ENCODE results near the gene SHROOM1. TPM values are rescaled to one million over a fixed set of nuclear protein-coding genes. Genes with fewer than 3 reads are reported as not detected.
"Not testable (repeated sequence)": the region's sequence is repeated elsewhere in the genome, so short reads cannot be mapped to it uniquely, and the experiment has no call there.

Gene SHROOM1
- total RNA-seq, 4 donors from 2014 or later: 4.5 to 21.2 (median 13.1) TPM

DNA sequence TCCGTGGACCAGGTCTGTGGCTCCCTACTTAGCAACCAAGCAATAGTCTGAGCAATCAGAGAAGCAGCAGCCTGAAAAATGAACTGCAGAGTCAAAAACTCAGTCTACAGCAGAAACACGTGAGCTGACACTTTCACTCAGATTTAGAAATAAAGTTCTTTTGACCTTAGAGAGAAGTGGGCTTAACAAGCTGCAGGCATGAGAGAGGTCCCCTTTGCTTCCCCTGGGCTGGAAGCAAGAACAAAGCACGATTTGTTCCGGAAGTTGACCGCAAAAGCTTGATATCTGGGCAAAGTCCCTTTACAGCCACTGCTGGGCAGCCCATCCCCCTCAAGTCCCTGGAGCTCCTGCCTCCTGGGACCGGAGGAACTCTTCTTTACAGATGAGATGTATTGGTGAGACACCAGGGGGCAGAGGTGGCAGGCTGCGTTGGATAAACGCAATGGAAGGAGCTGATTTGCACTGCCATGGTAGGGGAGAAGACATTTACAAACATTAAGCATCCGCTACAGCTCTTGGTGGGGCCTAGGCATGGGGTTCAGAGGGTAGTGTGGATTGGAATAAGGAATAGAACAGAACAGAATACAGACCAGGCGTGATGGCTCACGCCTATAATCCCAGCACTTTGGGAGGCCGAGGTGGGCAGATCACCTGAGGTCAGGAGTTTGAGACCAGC, 23.1 kb downstream of the SHROOM1 start:
- 75% methylated on average over 12 of the region's 12 CpGs for WGBS
- no peak overlapping the region for H3K4me3 ChIP-seq
- no peaks in the 10 kb centered on the region for H3K36me3 ChIP-seq
- no peaks in the 10 kb centered on the region for H3K9me3 ChIP-seq
- no peak overlapping the region for H3K27ac ChIP-seq (replicated peaks in 1 of 4)
- no peak for TF ChIP-seq EP300 (IDR thresholded peaks at IDR 0.05)
- TF ChIP-seq POLR2A (IDR thresholded peaks at IDR 0.05; ENCODE audit: low read depth): no peak
- no peak for TF ChIP-seq POLR2AphosphoS5 (IDR thresholded peaks at IDR 0.05)
- TF ChIP-seq, protein P1, sequence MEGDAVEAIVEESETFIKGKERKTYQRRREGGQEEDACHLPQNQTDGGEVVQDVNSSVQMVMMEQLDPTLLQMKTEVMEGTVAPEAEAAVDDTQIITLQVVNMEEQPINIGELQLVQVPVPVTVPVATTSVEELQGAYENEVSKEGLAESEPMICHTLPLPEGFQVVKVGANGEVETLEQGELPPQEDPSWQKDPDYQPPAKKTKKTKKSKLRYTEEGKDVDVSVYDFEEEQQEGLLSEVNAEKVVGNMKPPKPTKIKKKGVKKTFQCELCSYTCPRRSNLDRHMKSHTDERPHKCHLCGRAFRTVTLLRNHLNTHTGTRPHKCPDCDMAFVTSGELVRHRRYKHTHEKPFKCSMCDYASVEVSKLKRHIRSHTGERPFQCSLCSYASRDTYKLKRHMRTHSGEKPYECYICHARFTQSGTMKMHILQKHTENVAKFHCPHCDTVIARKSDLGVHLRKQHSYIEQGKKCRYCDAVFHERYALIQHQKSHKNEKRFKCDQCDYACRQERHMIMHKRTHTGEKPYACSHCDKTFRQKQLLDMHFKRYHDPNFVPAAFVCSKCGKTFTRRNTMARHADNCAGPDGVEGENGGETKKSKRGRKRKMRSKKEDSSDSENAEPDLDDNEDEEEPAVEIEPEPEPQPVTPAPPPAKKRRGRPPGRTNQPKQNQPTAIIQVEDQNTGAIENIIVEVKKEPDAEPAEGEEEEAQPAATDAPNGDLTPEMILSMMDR (IDR thresholded peaks at IDR 0.05): no peak
- H3K4me1 ChIP-seq: peaks cover 0 to 3% (median 1%) of the 10 kb centered on the region in 4 donors
- intact Hi-C loops (cut with DNase I): no loop called here
- no peak for DNase-seq (ENCODE audit: extremely low spot score)
- H3K27me3 ChIP-seq: peaks cover 0 to 48% (median 11%) of the 10 kb centered on the region in 4 donors

DNA sequence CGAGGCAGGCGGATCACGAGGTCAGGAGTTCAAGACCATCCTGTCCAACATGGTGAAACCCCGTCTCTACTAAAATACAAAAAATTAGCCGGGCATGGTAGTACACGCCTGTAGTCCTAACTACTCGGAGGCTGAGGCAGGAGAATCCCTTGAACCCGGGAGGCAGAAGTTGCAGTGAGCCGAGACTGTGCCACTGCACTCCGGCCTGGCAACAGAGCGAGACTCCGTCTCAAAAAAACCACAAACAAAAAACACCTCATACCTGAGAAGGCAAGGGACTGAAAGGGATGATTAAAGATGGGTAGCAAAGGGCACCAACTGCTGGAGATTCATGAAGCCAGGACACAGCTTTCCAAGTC, 23.7 kb downstream of the SHROOM1 start:
- H3K4me3 ChIP-seq; H3K36me3 ChIP-seq; H3K4me1 ChIP-seq; DNase-seq (ENCODE audit: extremely low spot score); H3K9me3 ChIP-seq; H3K27ac ChIP-seq (replicated peaks in 1 of 4); intact Hi-C loops (cut with DNase I): not testable (repeated sequence)
- H3K27me3 ChIP-seq: peaks cover 0 to 47% (median 6%) of the 10 kb centered on the region in 4 donors
- 94% methylated on average over 12 of the region's 12 CpGs for WGBS

DNA sequence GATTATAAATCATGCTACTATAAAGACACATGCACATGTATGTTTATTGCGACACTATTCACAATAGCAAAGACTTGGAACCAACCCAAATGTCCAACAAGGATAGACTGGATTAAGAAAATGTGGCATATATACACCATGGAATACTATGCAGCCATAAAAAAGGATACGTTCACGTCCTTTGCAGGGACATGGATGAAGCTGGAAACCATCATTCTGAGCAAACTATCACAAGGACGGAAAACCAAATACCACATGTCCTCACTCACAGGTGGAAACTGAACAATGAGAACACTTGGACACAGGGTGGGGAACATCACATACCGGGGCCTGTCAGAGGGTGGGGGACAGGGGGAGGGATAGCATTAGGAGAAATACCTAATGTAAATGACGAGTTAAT, 24.6 kb downstream of the SHROOM1 start:
- WGBS: 96% methylated on average over 6 of the region's 6 CpGs
- H3K27ac ChIP-seq (replicated peaks in 1 of 4); intact Hi-C loops (cut with DNase I); H3K4me1 ChIP-seq; DNase-seq (ENCODE audit: extremely low spot score); H3K9me3 ChIP-seq; H3K36me3 ChIP-seq; H3K4me3 ChIP-seq: not testable (repeated sequence)
- peaks cover 0 to 39% (median 2%) of the 10 kb centered on the region in 4 donors for H3K27me3 ChIP-seq

DNA sequence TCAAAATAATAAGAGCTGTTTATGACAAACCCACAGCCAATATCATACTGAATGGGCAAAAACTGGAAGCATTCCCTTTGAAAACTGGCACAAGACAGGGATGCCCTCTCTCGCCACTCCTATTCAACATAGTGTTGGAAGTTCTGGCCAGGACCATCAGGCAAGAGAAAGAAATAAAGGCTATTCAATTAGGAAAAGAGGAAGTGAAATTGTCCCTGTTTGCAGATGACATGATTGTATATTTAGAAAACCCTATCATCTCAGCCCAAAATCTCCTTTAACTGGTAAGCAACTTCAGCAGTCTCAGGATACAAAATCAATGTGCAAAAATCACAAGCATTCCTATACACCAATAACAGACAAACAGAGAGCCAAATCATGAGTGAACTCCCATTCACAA, 26.2 kb downstream of the SHROOM1 start:
- H3K27me3 ChIP-seq: peaks cover 0 to 25% (median 1%) of the 10 kb centered on the region in 4 donors
- WGBS: 100% methylated on average over 1 of the region's 1 CpG
- H3K4me1 ChIP-seq; H3K27ac ChIP-seq (replicated peaks in 1 of 4); DNase-seq (ENCODE audit: extremely low spot score); H3K4me3 ChIP-seq; intact Hi-C loops (cut with DNase I); H3K9me3 ChIP-seq; H3K36me3 ChIP-seq: not testable (repeated sequence)

DNA sequence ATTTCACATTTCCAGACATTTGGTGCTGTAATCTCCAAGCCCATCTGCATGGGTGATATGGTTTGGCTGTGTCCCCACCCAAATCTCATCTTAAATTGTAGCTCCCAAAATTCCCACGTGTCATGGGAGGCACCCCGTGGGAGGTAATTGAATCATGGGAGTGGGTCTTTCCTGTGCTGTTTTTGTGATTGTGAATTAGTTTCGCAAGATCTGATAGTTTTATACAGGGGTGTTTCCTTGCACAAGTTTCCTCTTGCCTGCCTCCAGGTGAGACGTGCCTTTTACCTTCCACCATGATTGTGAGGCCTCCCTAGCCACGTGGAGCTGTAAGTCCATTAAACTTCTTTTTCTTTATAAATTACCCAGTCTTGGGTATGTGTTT, 27.8 kb downstream of the SHROOM1 start:
- H3K4me1 ChIP-seq; intact Hi-C loops (cut with DNase I): not testable (repeated sequence)
- 87% methylated on average over 5 of the region's 5 CpGs for WGBS

DNA sequence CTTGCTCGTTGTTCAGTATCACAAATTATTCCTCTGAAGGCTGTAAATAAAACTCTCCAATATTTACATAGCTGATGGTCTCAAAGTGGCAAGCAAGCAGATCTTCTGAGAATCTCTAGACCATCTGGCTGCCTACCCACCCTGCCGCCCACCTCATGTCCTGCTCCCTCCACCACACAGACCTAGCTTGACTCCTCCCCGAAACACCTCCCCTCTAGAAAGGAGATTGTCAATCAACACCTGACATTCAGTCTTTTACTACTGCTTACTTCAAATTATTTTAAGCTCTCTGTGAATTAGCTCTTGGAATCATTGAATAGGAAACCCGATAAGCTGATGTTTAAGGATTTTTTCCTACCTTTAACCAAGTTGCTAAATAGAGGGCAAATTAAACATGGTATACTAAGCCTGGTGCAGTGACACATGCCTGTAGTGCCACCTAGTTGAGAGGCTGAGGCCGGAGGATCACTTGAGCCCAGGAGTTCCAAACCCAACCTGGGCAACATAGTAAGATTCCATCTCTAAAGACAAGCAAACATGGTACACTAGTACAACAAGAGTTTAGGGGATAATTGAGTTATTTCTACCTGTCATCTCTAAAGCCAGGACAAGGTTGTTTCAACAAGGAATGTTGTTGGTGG, 28.3 kb downstream of the SHROOM1 start:
- DNase-seq (ENCODE audit: extremely low spot score): no peak
- H3K27ac ChIP-seq (replicated peaks in 1 of 4): no peak overlapping the region
- no peaks in the 10 kb centered on the region for H3K9me3 ChIP-seq
- no peaks in the 10 kb centered on the region for H3K36me3 ChIP-seq
- H3K4me3 ChIP-seq: no peak overlapping the region
- WGBS: 84% methylated on average over 5 of the region's 5 CpGs
- TF ChIP-seq EP300 (IDR thresholded peaks at IDR 0.05): no peak
- intact Hi-C loops (cut with DNase I): no loop called here
- peaks cover 0 to 22% (median 0%) of the 10 kb centered on the region in 4 donors for H3K27me3 ChIP-seq
- no peaks in the 10 kb centered on the region for H3K4me1 ChIP-seq

More for the DNA sequence above, 27.8 kb downstream of the SHROOM1 start:
- H3K27me3 ChIP-seq: peaks cover 0 to 25% (median 0%) of the 10 kb centered on the region in 4 donors
- not testable (repeated sequence) for H3K9me3 ChIP-seq; H3K4me3 ChIP-seq; H3K27ac ChIP-seq (replicated peaks in 1 of 4); H3K36me3 ChIP-seq; DNase-seq (ENCODE audit: extremely low spot score)

DNA sequence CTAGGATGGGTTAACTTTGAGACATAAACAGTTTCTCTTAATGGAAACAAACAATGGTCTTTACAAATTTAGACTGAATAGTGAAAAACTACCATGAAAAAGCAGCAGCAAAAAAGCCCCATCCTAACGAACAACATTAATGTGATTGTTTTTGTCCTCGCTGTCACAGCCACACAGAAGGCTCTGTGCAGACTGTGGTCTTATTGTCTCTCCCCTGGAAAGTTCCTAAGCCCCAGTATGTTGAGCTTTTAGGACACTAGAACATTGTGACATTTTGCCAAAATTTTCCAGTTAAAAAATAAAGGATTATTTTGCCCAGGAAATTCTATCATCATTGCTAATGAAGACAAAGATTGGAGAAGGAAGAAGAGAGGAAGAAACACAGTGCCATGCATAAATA, 29.9 kb downstream of the SHROOM1 start:
- Histone ChIP-seq H3K36me3 (no peaks in the 10 kb centered on the region), H3K9me3 (no peaks in the 10 kb centered on the region), H3K4me3 (no peak overlapping the region), H3K4me1 (no peaks in the 10 kb centered on the region), H3K27ac (replicated peaks in 1 of 4) (no peak overlapping the region), H3K27me3 (peaks cover 0 to 12% (median 0%) of the 10 kb centered on the region in 4 donors)
- 81% methylated on average over 2 of the region's 2 CpGs for WGBS
- no peak for DNase-seq (ENCODE audit: extremely low spot score)
- intact Hi-C loops (cut with DNase I): no loop called here
- TF ChIP-seq POLR2A (IDR thresholded peaks at IDR 0.05; ENCODE audit: low read depth) (no peak), POLR2AphosphoS5 (IDR thresholded peaks at IDR 0.05) (no peak), EP300 (IDR thresholded peaks at IDR 0.05) (no peak)
- TF ChIP-seq, protein P1 (IDR thresholded peaks at IDR 0.05): no peak

All from esophagus muscularis mucosa (tissue), 4 donors.